ENCODE measurements around the gene RELN.

- TF ChIP-seq CTCF (conservative IDR thresholded peaks at IDR 0.05) = no peak
- TF ChIP-seq EZH2 (IDR thresholded peaks at IDR 0.05; ENCODE audit: low read depth) = no peak
Measured at GRCh38 chr7:103539875-103540274, 449.6 kb downstream of the RELN start.
